ENCODE results near the gene CHAT.

Gene CHAT

GRCh38 chr10:49609283-49610113 is 4.3 kb upstream of the CHAT start:
- Histone ChIP-seq H3K4me3 (ENCODE audit: low read length) (no peak overlapping the region), H3K4me1 (ENCODE audit: control insufficient read depth, insufficient read depth, low read length) (no peaks in the 10 kb centered on the region), H3K27me3 (ENCODE audit: control insufficient read depth, insufficient read depth, low read length) (peaks cover 29% of the 10 kb centered on the region)

GRCh38 chr10:49610114-49610457 is 3.8 kb upstream of the CHAT start, which contains the start of gene SLC18A3:
SLC18A3 (plus strand) TSS chr10:49610310; CDS start chr10:49610741, 431 bp downstream.
- H3K27me3 ChIP-seq (ENCODE audit: control insufficient read depth, insufficient read depth, low read length): peaks cover 32% of the 10 kb centered on the region
- H3K27ac ChIP-seq (ENCODE audit: low read depth, low read length): no peak within 1 kb of the TSS
- H3K36me3 ChIP-seq (ENCODE audit: control insufficient read depth, insufficient read depth, low read length): no peaks in the 10 kb centered on the region
- no peak within 1 kb of the TSS for H3K4me3 ChIP-seq (ENCODE audit: low read length)
- no peak within 1 kb of the TSS for H3K9ac ChIP-seq (ENCODE audit: low read length)
- no peaks in the 10 kb centered on the region for H3K4me1 ChIP-seq (ENCODE audit: control insufficient read depth, insufficient read depth, low read length)

More at GRCh38 chr10:49609283-49610113, 4.3 kb upstream of the CHAT start:
- Histone ChIP-seq H3K27ac (ENCODE audit: low read depth, low read length) (no peak overlapping the region), H3K36me3 (ENCODE audit: control insufficient read depth, insufficient read depth, low read length) (no peaks in the 10 kb centered on the region), H3K9ac (ENCODE audit: low read length) (no peak overlapping the region)

- Histone ChIP-seq H3K4me1 (ENCODE audit: control insufficient read depth, insufficient read depth, low read length) (no peaks in the 10 kb centered on the region), H3K9ac (ENCODE audit: low read length) (no peak overlapping the region), H3K27me3 (ENCODE audit: control insufficient read depth, insufficient read depth, low read length) (peaks cover 32% of the 10 kb centered on the region), H3K4me3 (ENCODE audit: low read length) (no peak overlapping the region), H3K27ac (ENCODE audit: low read depth, low read length) (no peak overlapping the region), H3K36me3 (ENCODE audit: control insufficient read depth, insufficient read depth, low read length) (no peaks in the 10 kb centered on the region)
These were observed 3.2 kb upstream of the CHAT start for GRCh38 chr10:49610458-49611165.

GRCh38 chr10:49611166-49611815 is 2.5 kb upstream of the CHAT start:
- Histone ChIP-seq H3K9ac (ENCODE audit: low read length) (no peak overlapping the region), H3K4me1 (ENCODE audit: control insufficient read depth, insufficient read depth, low read length) (no peaks in the 10 kb centered on the region), H3K27me3 (ENCODE audit: control insufficient read depth, insufficient read depth, low read length) (peaks cover 32% of the 10 kb centered on the region), H3K27ac (ENCODE audit: low read depth, low read length) (no peak overlapping the region), H3K4me3 (ENCODE audit: low read length) (no peak overlapping the region), H3K36me3 (ENCODE audit: control insufficient read depth, insufficient read depth, low read length) (no peaks in the 10 kb centered on the region)

- no peaks in the 10 kb centered on the region for H3K4me1 ChIP-seq (ENCODE audit: control insufficient read depth, insufficient read depth, low read length)
- no peak overlapping the region for H3K27ac ChIP-seq (ENCODE audit: low read depth, low read length)
- no peak overlapping the region for H3K4me3 ChIP-seq (ENCODE audit: low read length)
- no peaks in the 10 kb centered on the region for H3K36me3 ChIP-seq (ENCODE audit: control insufficient read depth, insufficient read depth, low read length)
- H3K27me3 ChIP-seq (ENCODE audit: control insufficient read depth, insufficient read depth, low read length): peaks cover 32% of the 10 kb centered on the region
- no peak overlapping the region for H3K9ac ChIP-seq (ENCODE audit: low read length)
These were observed 1.9 kb upstream of the CHAT start for GRCh38 chr10:49611816-49612512.

GRCh38 chr10:49612513-49613164 is 1.2 kb upstream of the CHAT start:
- Histone ChIP-seq H3K4me3 (ENCODE audit: low read length) (no peak overlapping the region), H3K27ac (ENCODE audit: low read depth, low read length) (no peak overlapping the region), H3K9ac (ENCODE audit: low read length) (no peak overlapping the region), H3K36me3 (ENCODE audit: control insufficient read depth, insufficient read depth, low read length) (no peaks in the 10 kb centered on the region), H3K4me1 (ENCODE audit: control insufficient read depth, insufficient read depth, low read length) (no peaks in the 10 kb centered on the region), H3K27me3 (ENCODE audit: control insufficient read depth, insufficient read depth, low read length) (peaks cover 30% of the 10 kb centered on the region)

- H3K27me3 ChIP-seq (ENCODE audit: control insufficient read depth, insufficient read depth, low read length): peaks cover 29% of the 10 kb centered on the region
- no peak overlapping the region for H3K9ac ChIP-seq (ENCODE audit: low read length)
- no peak overlapping the region for H3K4me3 ChIP-seq (ENCODE audit: low read length)
- H3K36me3 ChIP-seq (ENCODE audit: control insufficient read depth, insufficient read depth, low read length): no peaks in the 10 kb centered on the region
- H3K4me1 ChIP-seq (ENCODE audit: control insufficient read depth, insufficient read depth, low read length): no peaks in the 10 kb centered on the region
- H3K27ac ChIP-seq (ENCODE audit: low read depth, low read length): no peak overlapping the region
These were observed 514 bp upstream of the CHAT start for GRCh38 chr10:49613165-49613881.

- H3K27ac ChIP-seq (ENCODE audit: low read depth, low read length): no peak overlapping the region
- no peaks in the 10 kb centered on the region for H3K36me3 ChIP-seq (ENCODE audit: control insufficient read depth, insufficient read depth, low read length)
- H3K9ac ChIP-seq (ENCODE audit: low read length): no peak overlapping the region
- peaks cover 24% of the 10 kb centered on the region for H3K27me3 ChIP-seq (ENCODE audit: control insufficient read depth, insufficient read depth, low read length)
- no peak overlapping the region for H3K4me3 ChIP-seq (ENCODE audit: low read length)
- H3K4me1 ChIP-seq (ENCODE audit: control insufficient read depth, insufficient read depth, low read length): no peaks in the 10 kb centered on the region
These were observed 683 bp downstream of the CHAT start for GRCh38 chr10:49614242-49615198.

GRCh38 chr10:49615213-49615612 is 1.4 kb downstream of the CHAT start:
- no peak overlapping the region for H3K9ac ChIP-seq (ENCODE audit: low read length)
- no peak overlapping the region for H3K4me3 ChIP-seq (ENCODE audit: low read length)
- H3K27ac ChIP-seq (ENCODE audit: low read depth, low read length): no peak overlapping the region
- H3K4me1 ChIP-seq (ENCODE audit: control insufficient read depth, insufficient read depth, low read length): no peaks in the 10 kb centered on the region
- H3K36me3 ChIP-seq (ENCODE audit: control insufficient read depth, insufficient read depth, low read length): no peaks in the 10 kb centered on the region
- peaks cover 24% of the 10 kb centered on the region for H3K27me3 ChIP-seq (ENCODE audit: control insufficient read depth, insufficient read depth, low read length)

- no peak overlapping the region for H3K9ac ChIP-seq (ENCODE audit: low read length)
- H3K4me1 ChIP-seq (ENCODE audit: control insufficient read depth, insufficient read depth, low read length): no peaks in the 10 kb centered on the region
- no peaks in the 10 kb centered on the region for H3K36me3 ChIP-seq (ENCODE audit: control insufficient read depth, insufficient read depth, low read length)
- peaks cover 24% of the 10 kb centered on the region for H3K27me3 ChIP-seq (ENCODE audit: control insufficient read depth, insufficient read depth, low read length)
- no peak overlapping the region for H3K27ac ChIP-seq (ENCODE audit: low read depth, low read length)
- no peak overlapping the region for H3K4me3 ChIP-seq (ENCODE audit: low read length)
These were observed 1.9 kb downstream of the CHAT start for GRCh38 chr10:49615721-49616120.
